ENCODE measurements around the gene DPYSL5. TPM values are rescaled to one million over a fixed set of nuclear protein-coding genes. Genes with fewer than 3 reads are reported as not detected.
A peak's percentile ranks its signal among the peaks of the same experiment; 100 is the strongest.

The DPYSL5 gene
- total RNA-seq, 3 donors from 2014 or later, result not detected

DNA sequence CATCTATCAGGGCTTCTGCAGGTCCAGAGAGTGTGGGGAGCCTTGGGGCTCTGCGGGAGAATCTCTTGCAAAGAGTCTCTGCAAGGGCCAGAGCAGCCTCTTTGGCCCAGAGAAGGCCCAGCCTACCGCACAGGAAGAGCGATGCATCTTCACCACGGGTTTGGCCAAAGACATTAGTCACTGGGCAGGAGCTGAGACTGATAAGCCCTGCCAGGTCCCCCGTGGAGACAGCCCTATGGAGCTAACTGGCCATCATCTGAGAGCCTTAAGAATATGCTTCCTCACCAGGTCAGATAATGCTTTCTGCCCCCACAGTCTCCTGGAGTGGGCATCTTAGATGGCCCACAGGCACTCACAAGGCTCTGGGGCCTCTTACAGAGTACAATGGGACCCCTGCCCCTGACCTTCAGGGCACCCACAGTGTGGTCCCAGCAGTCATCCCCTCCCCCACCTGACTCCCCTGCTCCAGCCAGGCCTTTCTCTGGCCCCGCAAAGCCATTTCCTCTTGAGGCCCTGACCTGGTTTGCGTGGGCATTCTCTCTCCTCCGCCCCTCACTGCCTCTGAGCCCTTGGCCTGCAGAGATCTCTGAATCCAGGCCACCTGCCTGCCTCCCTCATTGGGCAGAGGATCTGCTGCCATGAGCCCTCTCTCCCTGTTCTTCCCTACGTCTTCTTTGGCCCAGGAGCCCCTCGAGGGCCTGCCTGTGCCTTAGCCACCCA lies 90.6 kb downstream of the DPYSL5 start:
- Histone ChIP-seq H3K9me3 (no peaks in the 10 kb centered on the region), H3K36me3 (no peaks in the 10 kb centered on the region), H3K4me1 (no peaks in the 10 kb centered on the region), H3K4me3 (no peak overlapping the region), H3K27ac (no peak overlapping the region), H3K27me3 (peaks cover 0 to 9% of the 10 kb centered on the region in 2 donors)
- intact Hi-C loops (cut with DNase I; ENCODE audit: low total_unique reads), result no loop called here
- no peak for TF ChIP-seq POLR2A (IDR thresholded peaks at IDR 0.05)
- TF ChIP-seq, protein P1, sequence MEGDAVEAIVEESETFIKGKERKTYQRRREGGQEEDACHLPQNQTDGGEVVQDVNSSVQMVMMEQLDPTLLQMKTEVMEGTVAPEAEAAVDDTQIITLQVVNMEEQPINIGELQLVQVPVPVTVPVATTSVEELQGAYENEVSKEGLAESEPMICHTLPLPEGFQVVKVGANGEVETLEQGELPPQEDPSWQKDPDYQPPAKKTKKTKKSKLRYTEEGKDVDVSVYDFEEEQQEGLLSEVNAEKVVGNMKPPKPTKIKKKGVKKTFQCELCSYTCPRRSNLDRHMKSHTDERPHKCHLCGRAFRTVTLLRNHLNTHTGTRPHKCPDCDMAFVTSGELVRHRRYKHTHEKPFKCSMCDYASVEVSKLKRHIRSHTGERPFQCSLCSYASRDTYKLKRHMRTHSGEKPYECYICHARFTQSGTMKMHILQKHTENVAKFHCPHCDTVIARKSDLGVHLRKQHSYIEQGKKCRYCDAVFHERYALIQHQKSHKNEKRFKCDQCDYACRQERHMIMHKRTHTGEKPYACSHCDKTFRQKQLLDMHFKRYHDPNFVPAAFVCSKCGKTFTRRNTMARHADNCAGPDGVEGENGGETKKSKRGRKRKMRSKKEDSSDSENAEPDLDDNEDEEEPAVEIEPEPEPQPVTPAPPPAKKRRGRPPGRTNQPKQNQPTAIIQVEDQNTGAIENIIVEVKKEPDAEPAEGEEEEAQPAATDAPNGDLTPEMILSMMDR (IDR thresholded peaks at IDR 0.05), result no peak
- TF ChIP-seq POLR2AphosphoS5 (IDR thresholded peaks at IDR 0.05), result no peak
- no peak for DNase-seq (ENCODE audit: low spot score in 2 of 2)

DNA sequence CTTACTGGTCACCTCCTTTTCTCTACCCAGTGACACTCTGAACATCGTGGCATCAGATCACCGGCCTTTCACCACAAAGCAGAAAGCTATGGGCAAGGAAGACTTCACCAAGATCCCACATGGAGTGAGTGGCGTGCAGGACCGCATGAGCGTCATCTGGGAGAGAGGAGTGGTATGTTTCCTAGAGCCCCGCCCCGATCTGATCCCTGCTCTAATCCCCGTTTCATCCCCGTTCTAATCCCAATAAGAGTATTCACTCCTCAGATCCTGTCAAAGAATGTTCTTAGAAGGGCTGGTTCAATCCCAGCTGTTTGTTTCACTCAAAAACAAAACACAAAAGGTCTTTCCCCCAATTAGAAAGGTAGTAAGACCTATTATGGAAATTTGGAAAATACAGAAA lies 92.1 kb downstream of the DPYSL5 start:
- no peak for TF ChIP-seq POLR2A (IDR thresholded peaks at IDR 0.05)
- TF ChIP-seq POLR2AphosphoS5 (IDR thresholded peaks at IDR 0.05), result no peak
- TF ChIP-seq, protein P1 (IDR thresholded peaks at IDR 0.05), result no peak
- H3K27ac ChIP-seq, result no peak overlapping the region
- H3K4me1 ChIP-seq, result no peaks in the 10 kb centered on the region
- no peaks in the 10 kb centered on the region for H3K9me3 ChIP-seq
- no peaks in the 10 kb centered on the region for H3K36me3 ChIP-seq
- intact Hi-C loops (cut with DNase I; ENCODE audit: low total_unique reads), result no loop called here
- H3K4me3 ChIP-seq, result no peak overlapping the region
- peaks cover 0 to 21% of the 10 kb centered on the region in 2 donors for H3K27me3 ChIP-seq
- DNase-seq (ENCODE audit: low spot score in 2 of 2), result no peak

DNA sequence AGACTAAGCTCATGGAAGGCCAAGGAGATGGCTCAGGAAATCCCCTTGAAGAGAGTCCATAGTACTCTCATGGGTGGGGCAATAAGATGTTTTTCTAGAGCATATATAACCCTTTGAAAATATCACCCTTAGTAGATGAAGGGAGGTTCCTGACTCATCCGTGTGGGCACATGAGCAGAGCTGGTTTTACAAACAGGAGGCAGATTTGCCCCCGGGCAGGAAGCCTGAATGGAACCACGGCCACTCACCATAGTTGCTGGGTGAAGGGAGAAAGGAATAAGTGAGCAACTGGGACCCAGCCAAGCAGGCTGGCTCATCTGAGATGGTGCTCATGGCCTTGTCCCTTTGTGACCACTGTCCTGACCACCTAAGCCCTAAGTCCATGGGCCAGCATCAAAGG lies 93.6 kb downstream of the DPYSL5 start:
- Histone ChIP-seq H3K36me3 (no peaks in the 10 kb centered on the region), H3K27ac (no peak overlapping the region), H3K4me3 (no peak overlapping the region), H3K4me1 (no peaks in the 10 kb centered on the region), H3K9me3 (no peaks in the 10 kb centered on the region), H3K27me3 (peaks cover 0 to 28% of the 10 kb centered on the region in 2 donors)
- intact Hi-C loops (cut with DNase I; ENCODE audit: low total_unique reads), result no loop called here
- TF ChIP-seq POLR2A (IDR thresholded peaks at IDR 0.05), result no peak
- no peak for TF ChIP-seq POLR2AphosphoS5 (IDR thresholded peaks at IDR 0.05)
- TF ChIP-seq, protein P1 (IDR thresholded peaks at IDR 0.05), result no peak
- no peak for DNase-seq (ENCODE audit: low spot score in 2 of 2)

DNA sequence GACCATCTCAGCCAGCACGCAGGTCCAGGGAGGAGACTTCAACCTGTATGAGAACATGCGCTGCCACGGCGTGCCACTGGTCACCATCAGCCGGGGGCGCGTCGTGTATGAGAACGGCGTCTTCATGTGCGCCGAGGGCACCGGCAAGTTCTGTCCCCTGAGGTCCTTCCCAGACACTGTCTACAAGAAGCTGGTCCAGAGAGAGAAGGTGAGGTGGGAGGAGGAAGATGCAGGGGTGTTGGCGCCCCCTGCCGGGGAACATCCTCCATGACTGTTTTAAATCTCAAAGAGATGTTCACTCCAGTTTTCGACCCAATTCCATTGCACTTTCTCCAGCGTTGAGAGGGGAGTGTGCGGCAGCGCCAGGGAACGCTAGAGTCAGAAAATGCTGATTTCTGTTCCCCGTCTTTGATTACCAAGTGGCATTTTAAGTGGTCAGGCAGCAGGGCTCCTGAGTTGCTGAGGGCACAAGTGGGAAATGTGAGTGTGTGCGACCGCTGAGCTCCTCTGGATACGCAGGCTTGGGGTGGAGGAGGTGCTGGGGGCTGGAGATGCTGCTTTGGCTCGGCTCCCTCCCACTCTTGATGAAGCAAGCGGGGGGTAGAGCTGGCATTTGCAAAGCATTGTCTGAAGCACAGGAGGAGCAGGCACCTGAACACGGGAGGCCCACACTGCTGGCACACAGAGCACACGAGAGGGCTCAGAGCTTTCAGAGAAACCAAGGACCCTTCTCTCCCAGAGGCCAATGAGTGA lies 94.8 kb downstream of the DPYSL5 start:
- peaks cover 0 to 40% of the 10 kb centered on the region in 2 donors for H3K27me3 ChIP-seq

More for the DNA sequence above, 94.8 kb downstream of the DPYSL5 start:
- Histone ChIP-seq H3K4me3 (no peak overlapping the region), H3K4me1 (no peaks in the 10 kb centered on the region), H3K36me3 (no peaks in the 10 kb centered on the region), H3K9me3 (no peaks in the 10 kb centered on the region), H3K27ac (no peak overlapping the region)
- TF ChIP-seq, protein P1 (IDR thresholded peaks at IDR 0.05), result peak; percentile 21 to 70 (median 60)
- TF ChIP-seq POLR2A (IDR thresholded peaks at IDR 0.05), result no peak
- TF ChIP-seq POLR2AphosphoS5 (IDR thresholded peaks at IDR 0.05), result no peak
- intact Hi-C loops (cut with DNase I; ENCODE audit: low total_unique reads), result no loop called here
- DNase-seq (ENCODE audit: low spot score in 2 of 2), result peak in 1 of 2 donors; percentile 63
